Adrenal gland (tissue), 12 donors: Measurements from ENCODE around the gene NEDD9. TPM values are rescaled to one million over a fixed set of nuclear protein-coding genes. Genes with fewer than 3 reads are reported as not detected.

ENCODE experiments used
- DNase-seq, 7 donors: peaks; one replicate each; pipeline ENCODE4 v3.0.0-alpha.2; 2019 to 2020
- H3K27ac ChIP-seq, 5 donors: fragments of 200-600 bp; sonication (generic) in 4 of 5; 1 replicate in 3 of 5; 2 replicates in 2 of 5; pipeline versions ENCODE4 v1.5.1 to v1.8.0; 2016 to 2020; ENCODE audit warnings: mild to moderate bottlenecking in 1 of 5
- H3K27me3 ChIP-seq: fragments of 200-600 bp; 2 replicates; pipeline ENCODE4 v1.8.0; 2021
- H3K36me3 ChIP-seq, 2 donors: fragments of 200-600 bp; replicated peaks in 1 of 2; 1 replicate in 1 of 2; 2 replicates in 1 of 2; pipeline versions ENCODE4 v1.5.1 to v1.8.0; 2018 to 2022
- H3K4me1 ChIP-seq, 2 donors: fragments of 200-600 bp; replicated peaks in 1 of 2; 1 replicate in 1 of 2; 2 replicates in 1 of 2; pipeline versions ENCODE4 v1.5.1 to v1.8.0; 2018 to 2021
- H3K4me3 ChIP-seq, 4 donors: fragments of 200-600 bp; sonication (generic) in 3 of 4; one replicate each; pipeline ENCODE4 v1.5.1; 2016 to 2018
- H3K9me3 ChIP-seq, 3 donors: fragments of 200-600 bp; sonication (generic) in 1 of 3; replicated peaks in 1 of 3; 1 replicate in 2 of 3; 2 replicates in 1 of 3; pipeline versions ENCODE4 v1.5.1 to v1.8.0; 2016 to 2021
- CTCF ChIP-seq, 6 experiments: fragments of 450-650 bp in 4 of 6; fragments of 200-600 bp in 2 of 6; sonication (generic) in 1 of 6; IDR thresholded peaks; 1 replicate in 5 of 6; 2 replicates in 1 of 6; pipeline versions ENCODE4 v1.5.1 to v1.8.0; 2016 to 2021; ENCODE audit warnings: antibody characterized with exemption in 6 of 6, mild to moderate bottlenecking in 2 of 6, moderate library complexity in 1 of 6
- POLR2A ChIP-seq, 2 donors: fragments of 450-650 bp; IDR thresholded peaks; one replicate each; pipeline ENCODE4 v1.6.1; 2017; ENCODE audit warnings: antibody characterized with exemption in 2 of 2, mild to moderate bottlenecking in 2 of 2, moderate library complexity in 1 of 2
- WGBS, 4 donors: extraction: QIAGEN DNeasy Blood & Tissue Kit in 2 of 4; methylation state at CpG; one replicate each; pipeline versions ENCODE4 v1.1.5 to v1.1.7; 2013 to 2017; 5-methylcytosine and 5-hydroxymethylcytosine counted together
- intact Hi-C, 2 donors: fragments of 100-400 bp; cut with DNase I; formaldehyde crosslinking; loops; one replicate each; pipeline versions ENCODE4 v1.14.1 to v1.15.0; 2022 to 2023
- polyA plus RNA-seq, 3 donors: library from polyadenylated mRNA; stranded (reverse); fragments of 200-250 nt in 2 of 3; fragments of 350-450 nt in 1 of 3; fragmentation: Illumina TruSeq in 1 of 3; extraction: RNeasy Lipid Tissue Mini Kit (QIAGEN cat#74804) in 1 of 3; gene quantifications; one replicate each; pipeline ENCODE4 v1.2.3, GENCODE V29; 2013 to 2014
- total RNA-seq, 9 donors: library from RNA; depleted of rRNA in 4 of 9; stranded (reverse); fragments of >200 nt in 4 of 9; fragments of 120-200 nt in 1 of 9; fragmentation: NEBNext Ultra II Directional in 1 of 9; extraction: Animal tissue kit (Norgen Biotek cat#: 25700) in 1 of 9; gene quantifications; one replicate each; pipeline versions ENCODE4 v1.1.0 to v1.2.4, GENCODE V29; 2013 to 2023
- donor health status: healthy with polysubstance abuse.
- donor health status: Bipolar disorder and iron deficiency.
- donor health status: DM: yes; HTN: yes; CAD: no.
- donor health status: DM: no; HTN: no; CAD: no.
- donor health status: DM: no; HTN: no; CAD: no.
- donor health status: DM: yes; HTN: yes; CAD: no.

NEDD9 gene
- total and polyA plus RNA-seq, 12 donors = 6.6 to 47.9 (median 13.5) TPM

GRCh38 chr6:11230158-11231107, 2.0 kb downstream of the NEDD9 start:
- H3K4me1 ChIP-seq = peaks cover 0 to 5% of the 10 kb centered on the region in 2 donors
- DNase-seq = no peak
- peak overlapping the region in 1 of 4 donors; percentile 58 for H3K4me3 ChIP-seq
- WGBS, 4 donors = 66 to 75% (median 72%) methylated on average over 9 of the region's 9 CpGs
- no peaks in the 10 kb centered on the region for H3K36me3 ChIP-seq
- H3K27me3 ChIP-seq = no peaks in the 10 kb centered on the region
- TF ChIP-seq CTCF (IDR thresholded peaks at IDR 0.05) = no peak
- no peak for TF ChIP-seq POLR2A (IDR thresholded peaks at IDR 0.05)
- H3K9me3 ChIP-seq = no peaks in the 10 kb centered on the region
- intact Hi-C loops = no loop called here
- H3K27ac ChIP-seq = peak overlapping the region in 4 of 5 donors; percentile 23 to 88 (median 82)

DNA sequence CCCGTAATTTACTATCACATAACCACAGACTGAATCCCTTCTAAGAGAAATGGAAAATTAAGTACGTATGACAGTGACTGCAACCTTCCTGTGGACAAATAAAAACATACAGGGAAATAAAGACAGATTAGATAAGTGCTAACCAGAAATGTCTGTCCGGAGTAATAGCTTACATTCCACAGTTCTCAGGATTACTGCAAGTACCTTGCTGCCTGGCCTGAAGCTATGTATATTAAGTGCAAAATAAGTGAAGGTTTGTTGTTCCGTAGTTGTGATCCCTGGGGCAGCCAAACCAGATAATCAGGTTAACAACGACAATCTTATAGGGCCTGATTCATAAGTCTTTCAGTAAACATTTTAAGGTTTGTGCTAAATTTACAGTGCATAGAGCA, 2.8 kb downstream of the NEDD9 start:
- DNase-seq = no peak
- Histone ChIP-seq H3K4me1 (peaks cover 0 to 8% of the 10 kb centered on the region in 2 donors), H3K9me3 (no peaks in the 10 kb centered on the region), H3K4me3 (peak overlapping the region in 1 of 4 donors; percentile 58), H3K27me3 (no peaks in the 10 kb centered on the region), H3K27ac (peak overlapping the region in 3 of 5 donors; percentile 16 to 88 (median 88)), H3K36me3 (no peaks in the 10 kb centered on the region)
- TF ChIP-seq POLR2A (IDR thresholded peaks at IDR 0.05) (no peak), CTCF (IDR thresholded peaks at IDR 0.05) (no peak)
- intact Hi-C loops = no loop called here
- WGBS, 4 donors = 67 to 81% (median 71%) methylated on average over 5 of the region's 5 CpGs

- H3K36me3 ChIP-seq = no peaks in the 10 kb centered on the region
- DNase-seq = no peak
- peaks cover 0 to 9% of the 10 kb centered on the region in 2 donors for H3K4me1 ChIP-seq
- intact Hi-C loops = no loop called here
- H3K27me3 ChIP-seq = no peaks in the 10 kb centered on the region
- TF ChIP-seq POLR2A (IDR thresholded peaks at IDR 0.05) (no peak), CTCF (IDR thresholded peaks at IDR 0.05) (no peak)
- no peaks in the 10 kb centered on the region for H3K9me3 ChIP-seq
- peak overlapping the region in 1 of 4 donors; percentile 58 for H3K4me3 ChIP-seq
- peak overlapping the region in 3 of 5 donors; percentile 16 to 88 (median 88) for H3K27ac ChIP-seq
- 55 to 61% (median 57%) methylated on average over 18 to 20 of the region's 20 CpGs for WGBS, 4 donors
These were observed 3.4 kb downstream of the NEDD9 start for GRCh38 chr6:11228935-11229654.

DNA sequence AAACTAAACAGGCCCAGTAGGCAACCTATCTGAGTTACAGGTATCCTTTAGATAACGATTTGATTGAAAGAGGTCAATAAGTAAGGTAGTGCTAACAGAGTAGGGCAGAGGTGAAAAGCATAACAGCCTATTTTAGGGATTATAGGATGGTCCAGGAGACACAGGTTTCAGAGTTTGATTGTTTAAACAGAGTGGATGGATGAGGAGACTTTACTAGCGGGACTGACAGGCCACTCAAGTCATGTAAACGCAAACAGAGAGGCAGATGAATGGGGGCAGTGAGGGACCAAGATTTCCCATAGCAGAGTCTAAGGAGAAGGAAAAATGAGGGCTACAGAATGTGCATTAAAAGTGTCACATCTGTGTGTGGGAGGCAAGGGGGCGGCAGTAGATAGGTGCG, 4.8 kb downstream of the NEDD9 start:
- H3K27me3 ChIP-seq = no peaks in the 10 kb centered on the region
- TF ChIP-seq CTCF (IDR thresholded peaks at IDR 0.05) = no peak
- TF ChIP-seq POLR2A (IDR thresholded peaks at IDR 0.05) = no peak
- no peaks in the 10 kb centered on the region for H3K9me3 ChIP-seq
- WGBS, 4 donors = 75 to 85% (median 80%) methylated on average over 5 of the region's 5 CpGs
- intact Hi-C loops = no loop called here
- no peak overlapping the region for H3K4me3 ChIP-seq
- H3K4me1 ChIP-seq = peaks cover 0 to 9% of the 10 kb centered on the region in 2 donors
- no peak overlapping the region for H3K27ac ChIP-seq
- no peak for DNase-seq
- H3K36me3 ChIP-seq = no peaks in the 10 kb centered on the region
